Myocyte (in vitro differentiated cells): ENCODE results near the gene RAB27B. TPM values are rescaled to one million over a fixed set of nuclear protein-coding genes. Genes with fewer than 3 reads are reported as not detected.
"Not testable (repeated sequence)": the region's sequence is repeated elsewhere in the genome, so short reads cannot be mapped to it uniquely, and the experiment has no call there.

Experiments
- DNase-seq: peaks from one replicate; pipeline ENCODE4 v3.0.0-alpha.2; 2012; ENCODE audit warnings: low read depth
- total RNA-seq: library from RNA; depleted of rRNA; stranded (reverse); fragments of >200 nt; gene quantifications from 2 replicates; pipeline ENCODE4 v1.2.3, GENCODE V29; 2014

The RAB27B gene
- total RNA-seq, 1 donor from 2014 or later, result 6.8 TPM

GRCh38 chr18:54813977-54814565, 14.2 kb upstream of the RAB27B start:
- DNase-seq, result no peak

DNA sequence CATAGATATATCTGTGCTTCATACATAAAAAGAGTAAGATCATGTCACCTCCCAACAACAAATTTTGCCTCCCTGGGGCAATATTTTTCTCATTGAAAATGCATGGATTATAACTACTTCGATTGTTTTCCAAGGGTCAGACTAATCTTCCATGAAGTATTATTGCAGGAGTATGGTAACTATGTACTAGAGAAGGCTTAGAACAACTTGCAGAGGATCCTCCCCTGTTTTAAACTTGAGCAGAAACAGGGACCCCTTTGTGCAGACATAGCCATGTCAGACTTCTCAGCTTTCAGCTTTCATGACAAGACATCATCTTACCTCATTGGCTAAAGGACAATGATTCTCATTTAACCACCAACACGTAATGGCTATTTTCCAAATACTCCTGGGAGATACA, 13.2 kb upstream of the RAB27B start:
- no peak for DNase-seq

- not testable (repeated sequence) for DNase-seq
Measured at GRCh38 chr18:54820785-54821275, 7.4 kb upstream of the RAB27B start.

GRCh38 chr18:54822872-54823845, 5.1 kb upstream of the RAB27B start:
- DNase-seq, result peak; percentile 72

DNA sequence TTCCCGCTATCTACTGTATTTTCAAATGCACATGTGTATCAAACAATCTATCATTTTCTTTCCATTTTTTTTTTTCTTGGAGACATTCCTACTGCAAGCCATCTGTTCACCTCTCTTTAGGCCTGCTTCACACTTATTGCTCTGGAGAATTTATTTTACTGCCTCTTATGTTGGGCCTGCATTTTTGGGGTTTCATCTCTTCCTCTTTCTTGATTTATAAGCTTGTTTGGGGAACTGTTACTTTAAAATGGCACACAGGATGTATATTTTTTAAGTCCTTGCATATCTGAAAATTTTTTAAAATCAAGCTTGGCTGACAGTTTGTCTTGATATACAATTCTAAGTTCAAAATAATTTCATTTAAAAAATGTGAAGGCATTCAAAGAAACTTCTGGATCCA, 3.5 kb upstream of the RAB27B start:
- DNase-seq, result no peak

DNA sequence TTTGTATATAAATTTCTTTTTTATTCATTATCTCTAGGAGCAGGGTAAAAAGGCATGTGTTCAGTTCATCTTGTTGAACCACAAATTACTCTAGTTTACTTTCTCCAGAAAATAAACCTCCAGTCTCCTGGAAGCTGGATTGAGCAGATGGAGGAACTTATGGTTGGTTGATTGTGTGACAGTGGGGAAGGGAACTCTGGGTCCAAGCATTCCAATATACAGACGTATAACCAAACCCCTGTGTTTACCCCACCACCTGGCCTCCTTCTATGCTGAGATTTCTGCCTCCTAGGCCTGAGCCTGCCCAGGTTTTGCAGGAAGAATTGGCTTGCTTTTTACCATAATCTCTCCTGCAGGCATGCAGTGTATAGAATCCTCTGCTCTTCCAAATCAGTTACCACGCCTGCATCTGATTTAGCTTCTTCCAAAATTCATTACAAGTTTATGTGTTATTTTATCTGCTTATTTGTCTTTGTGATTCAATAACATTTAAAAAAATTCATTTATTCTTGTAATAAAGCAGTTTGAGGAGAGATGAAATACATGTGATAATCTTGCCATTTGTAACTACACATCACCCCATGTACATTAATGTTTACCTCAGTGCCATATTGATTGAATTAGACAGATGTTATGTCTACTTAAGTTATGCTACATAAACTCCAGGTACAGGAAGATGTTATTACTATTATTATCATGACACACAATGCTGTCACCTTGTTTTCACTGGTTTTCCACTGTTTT, 2.5 kb upstream of the RAB27B start:
- no peak for DNase-seq

- no peak for DNase-seq
Measured at GRCh38 chr18:54828986-54829385, 709 bp downstream of the RAB27B start.

DNA sequence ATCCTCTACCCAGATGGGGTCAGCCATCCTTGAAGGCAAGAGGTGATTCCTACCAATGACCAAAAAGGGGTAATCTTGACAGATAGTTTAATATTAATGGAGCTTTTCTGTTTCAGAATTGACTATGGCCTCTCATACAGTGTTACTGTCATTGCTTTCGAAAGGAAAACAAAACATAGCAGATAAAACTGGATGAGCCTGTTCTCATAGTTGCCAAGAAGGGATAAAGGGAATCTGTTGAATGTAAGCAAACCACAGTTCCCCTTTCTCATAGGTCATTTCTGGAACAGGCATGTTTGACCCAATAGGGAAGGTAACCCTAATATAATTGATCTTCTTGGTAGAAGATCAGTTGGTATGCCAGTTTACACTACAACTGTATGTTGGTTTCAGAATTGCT, 1.6 kb downstream of the RAB27B start:
- DNase-seq, result no peak

GRCh38 chr18:54830260-54830659, 2.0 kb downstream of the RAB27B start:
- DNase-seq, result no peak

DNA sequence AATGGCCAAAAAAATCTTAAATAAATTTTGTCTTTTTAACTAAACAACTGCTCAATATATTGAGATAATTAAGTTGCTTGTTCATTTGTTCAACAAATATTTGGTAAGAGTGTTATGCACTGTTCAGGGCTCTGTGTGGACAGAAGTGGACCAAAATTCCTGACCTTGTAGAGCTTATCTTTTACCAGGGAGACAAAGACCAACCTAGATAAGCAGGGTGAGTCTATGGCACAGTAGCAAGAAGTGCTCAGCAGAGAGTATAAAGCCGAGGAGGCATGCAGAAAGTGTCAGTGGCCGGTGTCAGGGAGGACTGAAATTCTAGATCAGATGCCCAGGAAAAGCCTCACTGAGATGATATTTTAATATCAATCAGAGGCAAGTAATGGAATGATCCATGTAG, 2.6 kb downstream of the RAB27B start:
- no peak for DNase-seq

DNA sequence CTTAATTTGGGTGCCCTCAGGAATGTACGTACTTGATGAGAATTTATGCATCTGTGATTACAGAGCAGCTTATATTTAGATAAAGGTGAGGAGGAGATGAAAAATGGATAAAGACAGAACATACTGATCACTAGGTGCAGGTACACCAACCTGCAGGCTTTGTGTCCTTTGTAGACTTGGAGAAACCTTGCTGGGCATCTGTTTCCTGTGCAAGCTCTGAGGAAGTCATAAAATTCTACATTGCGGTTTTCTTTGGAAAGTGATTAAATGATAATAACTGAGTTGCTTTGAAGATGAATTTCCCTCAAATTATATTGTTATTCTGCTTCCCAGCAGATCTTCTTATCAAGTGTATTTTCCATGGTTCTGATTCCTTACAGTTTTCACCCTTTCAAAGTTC, 7.7 kb downstream of the RAB27B start:
- no peak for DNase-seq

- DNase-seq, result peak; percentile 41
Measured at GRCh38 chr18:54843314-54843713, 15.0 kb downstream of the RAB27B start.

DNA sequence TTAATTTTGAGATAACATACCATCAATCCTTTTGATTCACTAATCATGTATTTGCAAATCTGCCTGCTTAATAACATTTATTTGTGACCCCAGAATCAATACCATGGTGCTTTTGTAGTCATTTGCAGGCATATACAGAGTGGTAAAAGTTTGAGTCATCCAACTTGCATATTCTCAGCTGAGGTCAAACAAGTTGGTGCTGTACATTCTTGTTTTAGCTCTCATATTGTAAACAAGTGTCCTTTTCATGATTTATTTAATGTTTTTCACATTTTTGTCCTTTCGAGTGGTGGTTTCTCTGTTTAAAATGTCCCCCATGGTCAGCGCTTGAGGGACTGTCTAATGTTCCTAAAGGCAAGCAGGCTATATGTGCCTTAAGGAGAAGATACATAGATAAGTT, 17.5 kb downstream of the RAB27B start:
- DNase-seq, result no peak

DNA sequence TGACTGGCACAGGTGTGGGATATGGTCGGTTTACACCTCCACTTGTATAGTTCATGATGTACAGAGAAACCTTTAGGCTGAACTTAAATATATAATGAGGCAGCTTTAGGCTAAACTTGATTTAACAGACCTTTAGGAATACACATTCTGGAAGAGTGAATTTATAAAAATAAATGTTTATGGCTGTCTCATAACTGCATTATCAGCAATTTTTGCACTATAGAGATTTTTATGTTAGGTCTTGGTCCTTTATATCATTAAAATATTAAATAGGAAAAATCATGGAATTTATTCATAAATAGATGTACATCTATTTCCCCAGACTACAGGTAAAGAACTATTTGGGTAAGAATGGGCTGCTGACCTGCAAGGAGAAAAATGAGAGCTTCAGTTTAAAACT, 19.8 kb downstream of the RAB27B start:
- DNase-seq, result no peak

GRCh38 chr18:54849683-54850082, 21.4 kb downstream of the RAB27B start:
- no peak for DNase-seq

- DNase-seq, result no peak
Measured at GRCh38 chr18:54850598-54850997, 22.3 kb downstream of the RAB27B start.

DNA sequence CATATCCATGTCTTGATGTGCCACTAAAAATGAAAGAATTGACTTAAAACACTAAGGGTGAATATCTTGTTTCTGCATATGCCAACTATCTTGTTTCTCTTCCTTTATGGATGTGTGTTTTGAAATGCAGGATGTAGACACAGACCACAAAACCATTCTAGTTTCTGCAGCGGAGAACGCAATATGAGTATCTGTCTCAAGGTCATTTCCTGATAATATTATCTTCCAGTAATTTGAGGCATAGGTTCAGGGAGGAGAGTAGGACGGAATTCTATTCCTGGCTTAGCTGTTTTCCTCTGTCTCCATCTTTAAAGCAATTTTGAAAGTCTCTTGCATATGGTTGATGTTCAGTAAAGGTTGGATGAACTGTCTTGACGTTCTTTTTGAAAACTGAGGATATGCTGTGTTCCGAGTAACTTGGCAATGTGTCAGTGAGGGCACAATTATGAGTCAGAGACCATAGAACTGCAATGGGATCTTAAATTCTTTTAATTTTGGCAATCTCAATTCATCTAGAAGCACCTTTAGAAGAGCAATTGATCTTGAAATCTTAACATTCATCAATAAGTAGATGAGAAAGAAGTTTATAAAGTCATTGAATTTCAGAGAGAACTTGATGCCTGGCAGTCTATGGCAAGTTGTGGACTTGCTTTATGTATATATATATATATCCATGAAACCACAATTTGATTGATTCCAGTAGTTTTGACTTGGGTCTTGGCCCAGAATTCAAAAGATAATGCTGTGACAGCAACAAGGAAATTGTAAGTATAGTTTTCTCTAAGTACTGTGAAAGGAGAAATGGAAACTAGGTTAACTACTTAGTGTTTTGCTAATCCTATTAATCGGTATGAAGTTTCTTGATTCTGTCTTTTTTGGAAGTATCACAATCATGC, 24.8 kb downstream of the RAB27B start:
- DNase-seq, result no peak

- not testable (repeated sequence) for DNase-seq
Measured at GRCh38 chr18:54855050-54855449, 26.8 kb downstream of the RAB27B start.

GRCh38 chr18:54856105-54856646, 27.9 kb downstream of the RAB27B start:
- no peak for DNase-seq

- no peak for DNase-seq
Measured at GRCh38 chr18:54857499-54857898, 29.2 kb downstream of the RAB27B start.
